ENCODE results near the gene AOX1.

- TF ChIP-seq EZH2 (IDR thresholded peaks at IDR 0.05; ENCODE audit: borderline replicate concordance, insufficient read depth, low read depth, low read length, poor library complexity, severe bottlenecking), result no peak
- no peak for TF ChIP-seq CTCF (IDR thresholded peaks at IDR 0.05)
Observed at GRCh38 chr2:200653021-200653420, 67.2 kb downstream of the AOX1 start.

All from B cell (primary cell).